ENCODE data around the gene CUBN.

Gene CUBN

DNA sequence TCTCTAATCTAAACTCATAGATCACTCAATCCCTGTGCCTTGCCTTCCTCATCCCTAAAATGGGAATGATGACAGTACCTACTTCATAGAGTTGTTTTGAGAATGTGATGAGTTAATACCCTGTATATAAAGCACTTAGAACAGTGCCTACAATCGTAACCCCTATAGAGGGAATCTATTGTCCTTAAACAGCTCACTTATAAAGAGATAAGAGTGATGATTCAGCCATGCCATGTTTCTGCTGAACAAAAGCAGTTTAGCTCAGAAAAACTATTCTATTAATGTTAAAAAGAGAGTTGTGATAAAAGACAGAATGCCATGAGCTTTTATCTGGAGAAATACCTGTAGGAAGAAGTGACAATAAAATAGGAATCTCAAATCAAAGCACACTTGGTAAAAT lies 63.6 kb downstream of the CUBN start:
- no peak for DNase-seq

DNA sequence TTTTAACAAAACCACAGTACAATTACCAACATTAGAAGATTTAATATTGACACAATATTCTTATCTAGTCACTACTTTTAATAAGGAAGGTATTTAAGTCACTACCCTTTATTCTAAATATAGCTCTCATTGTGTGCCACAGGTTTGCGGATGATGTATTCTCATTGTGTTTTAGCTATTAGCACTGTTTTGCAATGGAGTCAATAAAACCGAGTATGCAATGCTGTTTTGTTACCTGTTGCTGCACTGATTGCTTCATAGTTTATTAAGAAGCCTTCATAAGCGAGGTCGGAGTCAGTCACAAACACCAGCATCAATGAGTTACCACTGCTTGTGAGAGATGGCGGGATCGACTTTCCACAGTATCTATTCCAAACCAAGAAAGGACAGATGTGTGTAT lies 64.3 kb downstream of the CUBN start:
- no peak for DNase-seq

DNA sequence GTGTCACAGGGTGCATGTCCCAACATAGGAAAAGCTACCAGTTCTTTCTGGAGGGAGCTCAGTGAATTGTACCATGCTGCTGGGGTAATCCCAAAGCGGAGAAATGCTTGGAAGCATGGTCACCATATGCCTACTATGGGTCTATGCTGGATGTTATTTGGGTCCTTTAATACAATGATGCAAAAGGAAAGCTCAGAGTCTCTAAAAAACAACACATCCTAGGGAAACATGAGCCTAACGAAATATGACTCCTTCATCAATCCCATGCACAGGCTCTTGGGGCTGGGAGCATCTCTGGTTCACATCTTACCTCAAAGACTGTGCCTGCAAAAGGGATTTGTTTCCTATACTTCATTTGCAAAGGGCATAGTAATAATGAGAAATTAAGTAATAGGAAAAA lies 65.2 kb downstream of the CUBN start:
- no peak for DNase-seq

DNA sequence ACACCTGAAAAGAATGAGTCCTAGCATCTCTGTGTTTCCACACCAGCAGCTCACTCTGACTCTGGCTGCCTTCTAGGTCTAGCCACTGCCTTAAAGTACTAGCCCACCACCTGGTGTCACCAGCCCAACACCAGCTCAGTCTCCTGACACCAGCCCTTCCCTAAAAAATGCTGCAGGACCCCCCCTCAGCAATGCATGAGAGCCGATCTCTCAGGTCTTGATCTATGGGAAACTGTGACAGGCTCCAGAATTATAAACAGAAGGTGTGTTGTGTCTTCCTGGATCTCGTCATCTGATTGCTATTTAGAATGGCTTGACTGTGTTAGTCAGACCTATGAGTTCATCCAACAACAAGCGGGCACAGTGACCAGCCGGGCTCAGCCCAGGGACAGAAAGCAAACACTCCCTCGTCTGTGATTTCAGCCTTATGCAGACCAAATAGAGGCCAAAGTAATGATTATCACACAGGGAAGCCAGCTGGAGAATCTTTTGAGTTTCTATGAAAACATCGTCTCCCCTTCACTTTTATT lies 66.6 kb downstream of the CUBN start:
- DNase-seq: no peak

DNA sequence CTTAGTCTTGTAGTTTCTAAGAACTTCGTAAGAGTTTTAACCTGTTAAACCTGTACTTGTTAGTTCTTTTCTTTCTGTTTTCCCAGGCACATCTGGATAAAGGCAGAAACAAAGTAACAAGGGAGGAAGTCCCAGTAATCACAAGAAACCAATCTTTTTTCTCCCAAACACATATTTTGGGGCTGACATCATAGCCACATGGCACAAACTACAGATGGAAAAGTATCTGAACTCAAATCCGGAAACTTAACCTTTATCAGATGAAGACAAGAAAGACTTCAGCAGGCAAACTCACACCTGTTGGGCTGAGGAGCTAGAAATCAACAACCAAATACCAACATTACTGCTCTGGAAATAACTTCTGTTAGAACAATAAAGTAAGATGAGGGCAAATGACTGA lies 67.1 kb downstream of the CUBN start:
- no peak for DNase-seq

- DNase-seq: no peak
These were observed 67.6 kb downstream of the CUBN start for GRCh38 chr10:17062009-17062408.

DNA sequence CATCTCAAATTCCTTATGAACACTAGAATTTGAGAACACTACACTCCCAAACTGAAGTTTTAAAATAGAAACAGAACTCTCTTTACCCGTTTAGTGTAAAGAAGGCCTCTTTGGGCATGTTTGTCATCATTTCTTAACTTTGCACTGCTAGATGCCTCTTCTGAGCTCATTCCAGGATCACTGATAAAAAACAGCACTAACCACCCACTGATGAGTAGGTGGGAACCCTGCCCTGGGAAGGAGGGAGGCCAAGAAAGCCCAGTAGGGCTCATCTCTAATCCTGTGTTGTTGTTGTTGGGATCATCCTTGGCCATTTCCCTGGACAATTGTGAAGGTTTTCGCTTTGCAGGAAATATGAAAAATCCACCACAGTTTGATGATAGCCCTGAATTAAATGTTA lies 68.2 kb downstream of the CUBN start:
- DNase-seq: no peak

GRCh38 chr10:17060289-17060688 lies 69.3 kb downstream of the CUBN start:
- DNase-seq: no peak

DNA sequence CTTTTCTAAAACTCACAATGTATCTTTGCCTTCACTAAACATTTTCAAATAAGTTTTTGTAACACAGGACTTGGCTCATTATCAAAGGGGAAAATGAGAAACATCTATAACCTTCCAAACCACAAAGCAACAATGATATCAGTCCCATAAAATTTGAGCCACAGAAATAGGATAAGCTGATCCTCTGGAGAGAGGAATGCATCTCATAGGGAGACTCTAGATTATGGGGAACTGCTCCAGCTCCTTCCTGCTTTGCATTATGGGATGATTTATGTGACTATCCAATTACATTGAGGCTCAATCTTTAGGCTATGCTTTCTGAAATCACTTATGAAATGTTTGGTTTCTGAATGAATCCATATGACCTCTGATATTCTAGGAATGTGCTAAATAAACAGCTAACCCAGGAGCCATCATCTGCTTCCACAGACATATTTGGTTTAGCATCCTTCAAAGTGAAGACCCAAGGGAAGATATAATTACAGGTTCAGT lies 70.4 kb downstream of the CUBN start:
- DNase-seq: no peak

DNA sequence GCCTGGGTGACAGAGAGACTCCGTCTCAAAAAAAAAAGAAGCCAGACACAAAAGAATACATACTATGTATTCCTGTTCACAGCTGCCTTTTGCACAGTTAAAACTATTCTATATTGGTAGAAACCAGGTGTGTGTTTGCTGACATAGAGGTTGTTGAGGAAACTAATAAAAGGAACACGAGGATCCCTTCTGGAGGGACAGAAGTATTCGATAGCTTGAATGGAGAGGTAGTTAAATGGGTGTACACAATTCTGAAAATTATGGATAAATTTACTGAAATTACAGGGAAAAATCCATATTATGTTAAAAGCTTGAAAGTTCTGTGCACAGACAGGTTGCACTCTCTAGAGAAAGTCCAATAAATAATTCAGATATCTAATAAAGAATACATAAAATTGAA lies 71.5 kb downstream of the CUBN start:
- no peak for DNase-seq

GRCh38 chr10:17056781-17057428 lies 72.7 kb downstream of the CUBN start:
- no peak for DNase-seq

GRCh38 chr10:17053513-17053912 lies 76.1 kb downstream of the CUBN start:
- DNase-seq: no peak

DNA sequence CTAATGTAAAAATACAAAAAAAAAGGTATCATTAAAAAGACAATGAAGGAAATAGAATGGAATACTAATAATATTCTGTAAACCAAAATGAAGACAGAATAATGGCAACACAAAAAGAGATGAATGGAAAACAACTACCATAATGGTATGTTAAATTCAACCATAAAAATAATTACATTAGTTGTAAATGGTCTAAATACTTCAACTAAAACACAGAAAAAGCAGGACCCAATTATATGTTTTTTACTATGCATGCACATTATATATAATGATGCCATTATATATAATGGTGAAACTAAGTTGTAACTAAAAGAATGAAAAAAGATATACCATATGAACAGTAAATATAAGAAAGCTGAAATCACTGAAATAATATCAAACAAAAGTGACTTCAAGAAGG lies 76.5 kb downstream of the CUBN start:
- no peak for DNase-seq

DNA sequence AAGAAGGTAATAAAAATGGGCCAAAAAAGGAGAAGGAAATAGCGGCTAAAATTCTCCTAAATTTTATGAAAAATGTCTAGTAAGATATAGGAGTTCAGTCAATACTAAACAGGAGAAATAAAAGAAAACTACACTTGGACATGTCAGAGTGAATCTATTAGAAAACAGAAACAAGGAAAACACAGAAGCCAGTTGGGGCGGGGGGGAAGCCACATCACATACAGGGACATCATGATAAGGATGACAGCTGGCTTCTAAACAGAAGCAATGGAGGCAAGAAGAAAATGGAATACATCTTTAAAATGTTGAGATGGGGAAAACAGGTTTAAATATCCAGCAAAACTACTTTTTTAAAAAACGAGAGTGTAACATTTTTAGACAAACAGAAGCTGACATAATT lies 77.8 kb downstream of the CUBN start:
- no peak for DNase-seq

GRCh38 chr10:17049195-17049594 lies 80.4 kb downstream of the CUBN start:
- no peak for DNase-seq

GRCh38 chr10:17047908-17048307 lies 81.7 kb downstream of the CUBN start:
- DNase-seq: no peak

GRCh38 chr10:17046989-17047388 lies 82.6 kb downstream of the CUBN start:
- DNase-seq: no peak

- no peak for DNase-seq
These were observed 86.0 kb downstream of the CUBN start for GRCh38 chr10:17043586-17043985.

DNA sequence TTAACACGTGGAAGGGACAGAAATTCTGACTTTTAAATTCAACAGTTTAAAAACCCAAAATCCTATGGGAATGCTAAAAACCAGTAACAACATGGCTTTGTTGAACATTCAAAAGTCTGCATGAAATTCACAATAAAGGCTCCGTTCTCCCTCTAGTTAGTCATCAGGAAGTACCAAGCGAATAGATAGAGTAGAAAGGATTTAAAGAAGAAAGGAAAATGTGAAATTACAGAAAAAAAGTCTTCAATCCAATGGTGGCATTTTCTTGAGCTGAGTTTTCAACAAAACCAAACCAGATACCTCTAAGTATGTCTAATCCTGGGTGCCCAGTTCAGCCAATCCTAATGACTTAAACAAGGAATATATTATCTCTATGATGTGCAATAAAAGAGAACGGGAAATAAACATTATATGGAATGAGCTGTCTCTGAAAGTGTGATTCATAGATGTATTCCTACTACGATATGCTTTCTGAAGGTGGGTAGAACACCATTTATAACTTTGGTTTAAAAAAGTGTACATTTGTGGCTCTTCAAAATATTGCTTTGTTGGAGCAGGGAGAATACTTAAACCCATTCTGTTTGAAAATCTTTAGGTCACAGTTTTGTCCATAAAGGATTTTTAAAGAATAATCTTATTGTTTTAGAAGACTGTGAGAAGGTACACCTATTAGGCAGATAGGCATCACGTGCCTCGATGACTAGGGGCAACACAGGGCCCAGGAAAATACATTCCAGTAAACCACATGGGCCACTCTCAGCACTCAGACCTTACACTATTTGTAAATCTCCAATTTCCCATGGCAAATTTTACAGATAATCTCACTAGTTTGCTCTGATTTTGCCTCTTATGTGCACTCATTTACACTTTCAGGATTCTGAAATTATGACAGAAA lies 87.7 kb downstream of the CUBN start:
- DNase-seq: no peak

- no peak for DNase-seq
These were observed 91.0 kb downstream of the CUBN start for GRCh38 chr10:17038627-17039026.

GRCh38 chr10:17037910-17038309 lies 91.7 kb downstream of the CUBN start:
- no peak for DNase-seq

DNA sequence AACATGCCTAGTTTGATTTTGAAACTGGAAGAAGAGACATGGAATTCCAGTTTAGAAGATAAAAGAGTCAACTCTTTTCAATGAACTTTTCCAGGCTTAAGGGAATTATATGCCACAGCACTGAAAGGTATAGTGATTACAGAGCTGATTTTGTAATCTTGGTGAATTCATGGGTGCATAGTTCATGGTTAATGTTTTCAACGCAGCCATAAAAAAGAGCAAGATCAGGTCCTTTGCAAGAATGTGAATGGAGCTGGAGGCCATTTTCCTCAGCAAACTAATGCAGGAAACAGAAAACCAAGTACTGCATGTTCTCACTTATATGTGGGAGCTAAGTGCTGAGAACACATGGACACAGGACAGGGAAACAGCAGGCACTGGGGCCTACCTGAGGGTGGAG lies 94.2 kb downstream of the CUBN start:
- no peak for DNase-seq

DNA sequence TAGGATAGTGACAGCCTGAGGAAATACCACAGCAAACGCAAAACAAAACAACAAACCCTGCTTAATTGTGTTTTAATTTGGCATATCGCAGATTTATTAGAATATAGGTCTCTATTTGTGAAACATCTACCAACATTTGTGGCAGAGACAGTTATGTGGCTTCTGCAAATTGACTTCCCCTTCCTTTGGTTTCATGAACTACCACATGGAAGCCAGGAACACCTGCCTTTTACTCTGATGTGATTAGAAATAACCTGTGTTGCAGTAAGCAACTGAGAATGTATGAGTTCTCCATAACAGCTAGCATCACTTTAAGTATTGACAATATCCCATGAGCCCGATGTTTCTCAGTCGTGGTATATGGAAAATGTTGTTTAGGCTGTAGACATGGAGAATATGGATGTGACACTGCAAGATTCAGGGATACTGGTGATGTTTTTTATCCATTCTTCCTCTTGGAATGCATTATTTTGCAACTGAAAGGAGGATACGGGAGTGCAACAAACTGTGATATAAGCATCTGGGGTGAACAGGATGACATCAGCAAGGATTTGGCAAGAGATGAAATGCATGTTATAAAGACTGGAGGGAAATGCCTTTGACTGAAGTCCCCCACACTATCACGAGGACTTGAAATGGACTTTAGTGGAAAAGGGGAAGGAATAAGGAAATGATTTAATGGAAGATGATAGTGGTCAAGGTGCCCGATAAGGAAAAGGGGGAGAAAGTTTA lies 95.9 kb downstream of the CUBN start:
- DNase-seq: no peak
